HEK293 (cell line): ENCODE results near the gene TRAF4.

ENCODE experiments used
- CTCF ChIP-seq: fragments of 450-650 bp; formaldehyde crosslinking; IDR thresholded peaks from 2 replicates; pipeline ENCODE4 v1.5.1; 2016; ENCODE audit warnings: missing biosample characterization, missing genetic modification characterization
- GLI2 ChIP-seq: fragments of 450-650 bp; formaldehyde crosslinking; IDR thresholded peaks from 2 replicates; pipeline ENCODE4; 2017; ENCODE audit warnings: missing biosample characterization, missing genetic modification characterization, low read depth, borderline replicate concordance
- PRDM1 ChIP-seq: fragments of 450-650 bp; formaldehyde crosslinking; IDR thresholded peaks from 2 replicates; pipeline ENCODE4; 2016; ENCODE audit warnings: missing biosample characterization, missing genetic modification characterization
- PRDM10 ChIP-seq: fragments of 450-650 bp; formaldehyde crosslinking; IDR thresholded peaks from 2 replicates; pipeline ENCODE4 v1.5.1; 2016; ENCODE audit warnings: missing biosample characterization, missing genetic modification characterization
- PRDM4 ChIP-seq: fragments of 450-650 bp; formaldehyde crosslinking; IDR thresholded peaks from 2 replicates; pipeline ENCODE4 v1.5.1; 2017; ENCODE audit warnings: missing biosample characterization, missing genetic modification characterization
- SCRT1 ChIP-seq: fragments of 450-650 bp; formaldehyde crosslinking; IDR thresholded peaks from 2 replicates; pipeline ENCODE4 v1.5.1; 2016; ENCODE audit warnings: missing biosample characterization, missing genetic modification characterization, borderline replicate concordance
- SCRT2 ChIP-seq: fragments of 450-650 bp; formaldehyde crosslinking; IDR thresholded peaks from 2 replicates; pipeline ENCODE4 v1.5.1; 2016; ENCODE audit warnings: missing biosample characterization, missing genetic modification characterization
- SP2 ChIP-seq: fragments of 450-650 bp; formaldehyde crosslinking; IDR thresholded peaks from 2 replicates; pipeline ENCODE4 v1.5.1; 2016; ENCODE audit warnings: missing biosample characterization, missing genetic modification characterization
- SP3 ChIP-seq: fragments of 450-650 bp; formaldehyde crosslinking; IDR thresholded peaks from 2 replicates; pipeline ENCODE4 v1.5.1; 2016; ENCODE audit warnings: missing biosample characterization, missing genetic modification characterization
- YY1 ChIP-seq: fragments of 450-650 bp; formaldehyde crosslinking; IDR thresholded peaks from 2 replicates; pipeline ENCODE4 v1.5.1; 2018; ENCODE audit warnings: missing biosample characterization, missing genetic modification characterization
- ZBTB44 ChIP-seq: fragments of 450-650 bp; IDR thresholded peaks from 2 replicates; pipeline ENCODE4 v1.5.1; 2018; ENCODE audit warnings: missing biosample characterization, mild to moderate bottlenecking, missing genetic modification characterization
- ZBTB8A ChIP-seq: fragments of 450-650 bp; formaldehyde crosslinking; IDR thresholded peaks from 2 replicates; pipeline ENCODE4 v1.5.1; 2016; ENCODE audit warnings: missing biosample characterization, missing genetic modification characterization
- ZEB2 ChIP-seq: fragments of 450-650 bp; formaldehyde crosslinking; IDR thresholded peaks from 2 replicates; pipeline ENCODE4 v1.5.1; 2016; ENCODE audit warnings: missing biosample characterization, missing genetic modification characterization
- ZNF169 ChIP-seq: fragments of 450-650 bp; formaldehyde crosslinking; IDR thresholded peaks from 2 replicates; pipeline ENCODE4 v1.5.1; 2016; ENCODE audit warnings: missing biosample characterization, missing genetic modification characterization
- ZNF19 ChIP-seq: fragments of 450-650 bp; formaldehyde crosslinking; IDR thresholded peaks from 2 replicates; pipeline ENCODE4; 2016; ENCODE audit warnings: missing biosample characterization, missing genetic modification characterization, low read depth
- ZNF202 ChIP-seq: fragments of 450-650 bp; formaldehyde crosslinking; IDR thresholded peaks from 2 replicates; pipeline ENCODE4 v1.5.1; 2016; ENCODE audit warnings: missing biosample characterization, missing genetic modification characterization, borderline replicate concordance
- ZNF214 ChIP-seq: fragments of 450-650 bp; formaldehyde crosslinking; IDR thresholded peaks from 2 replicates; pipeline ENCODE4 v1.5.1; 2017; ENCODE audit warnings: missing biosample characterization, mild to moderate bottlenecking, missing genetic modification characterization, borderline replicate concordance
- ZNF23 ChIP-seq: fragments of 450-650 bp; formaldehyde crosslinking; IDR thresholded peaks from 2 replicates; pipeline ENCODE4 v1.5.1; 2016; ENCODE audit warnings: missing biosample characterization, missing genetic modification characterization, borderline replicate concordance
- ZNF239 ChIP-seq: fragments of 450-650 bp; formaldehyde crosslinking; IDR thresholded peaks from 2 replicates; pipeline ENCODE4 v1.5.1; 2016; ENCODE audit warnings: missing biosample characterization, missing genetic modification characterization
- ZNF510 ChIP-seq: fragments of 450-650 bp; formaldehyde crosslinking; IDR thresholded peaks from 2 replicates; pipeline ENCODE4 v1.5.1; 2018; ENCODE audit warnings: mild to moderate bottlenecking, missing genetic modification characterization, missing biosample characterization; ENCODE audit not compliant: insufficient replicate concordance
- ZNF571 ChIP-seq: fragments of 450-650 bp; formaldehyde crosslinking; IDR thresholded peaks from 2 replicates; pipeline ENCODE4 v1.5.0; 2017; ENCODE audit warnings: missing biosample characterization, missing genetic modification characterization
- ZNF610 ChIP-seq: fragments of 450-650 bp; formaldehyde crosslinking; IDR thresholded peaks from 2 replicates; pipeline ENCODE4 v1.5.1; 2016; ENCODE audit warnings: missing biosample characterization, missing genetic modification characterization, borderline replicate concordance
- ZNF623 ChIP-seq: fragments of 450-650 bp; formaldehyde crosslinking; IDR thresholded peaks from 2 replicates; pipeline ENCODE4 v1.5.1; 2016; ENCODE audit warnings: missing biosample characterization, missing genetic modification characterization
- ZNF654 ChIP-seq: fragments of 450-650 bp; formaldehyde crosslinking; IDR thresholded peaks from 2 replicates; pipeline ENCODE4 v1.5.1; 2016; ENCODE audit warnings: low read depth, missing biosample characterization, missing genetic modification characterization
- ZNF76 ChIP-seq: fragments of 450-650 bp; formaldehyde crosslinking; IDR thresholded peaks from 2 replicates; pipeline ENCODE4; 2016; ENCODE audit warnings: low read depth, missing biosample characterization, missing genetic modification characterization, borderline replicate concordance
- ZNF777 ChIP-seq: fragments of 450-650 bp; formaldehyde crosslinking; IDR thresholded peaks from 2 replicates; pipeline ENCODE4 v1.5.1; 2017; ENCODE audit warnings: missing biosample characterization, missing genetic modification characterization, borderline replicate concordance
- ZSCAN5A ChIP-seq: fragments of 450-650 bp; formaldehyde crosslinking; IDR thresholded peaks from 2 replicates; pipeline ENCODE4 v1.5.1; 2016; ENCODE audit warnings: missing biosample characterization, missing genetic modification characterization
- TF ChIP-seq, protein P1 (sequence below): fragments of 450-650 bp; formaldehyde crosslinking; IDR thresholded peaks from 2 replicates; pipeline ENCODE4 v1.5.0; 2017; ENCODE audit warnings: missing biosample characterization, missing genetic modification characterization, borderline replicate concordance

Gene TRAF4

DNA sequence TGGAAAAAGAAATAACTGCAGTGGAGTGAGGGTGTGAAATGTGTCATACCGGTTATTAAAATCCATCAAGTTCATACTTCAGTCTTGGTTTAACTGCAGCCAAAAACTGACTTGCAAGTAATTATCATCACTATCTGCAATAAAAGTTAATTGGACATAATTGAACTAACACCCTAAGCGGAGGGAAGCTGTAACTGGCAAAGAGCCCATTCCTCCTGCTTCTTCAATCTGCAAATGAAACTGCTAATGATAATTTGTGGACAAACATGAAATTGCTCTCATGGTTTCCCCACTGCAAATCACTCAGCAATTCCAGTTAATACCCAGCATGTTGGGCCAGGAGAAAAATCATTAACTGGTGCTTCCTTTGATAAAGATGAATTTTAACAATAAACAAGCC, 52.3 kb downstream of the TRAF4 start (continued):
- no peak for TF ChIP-seq ZNF23 (tag by site-specific recombination)
- TF ChIP-seq, protein P1, sequence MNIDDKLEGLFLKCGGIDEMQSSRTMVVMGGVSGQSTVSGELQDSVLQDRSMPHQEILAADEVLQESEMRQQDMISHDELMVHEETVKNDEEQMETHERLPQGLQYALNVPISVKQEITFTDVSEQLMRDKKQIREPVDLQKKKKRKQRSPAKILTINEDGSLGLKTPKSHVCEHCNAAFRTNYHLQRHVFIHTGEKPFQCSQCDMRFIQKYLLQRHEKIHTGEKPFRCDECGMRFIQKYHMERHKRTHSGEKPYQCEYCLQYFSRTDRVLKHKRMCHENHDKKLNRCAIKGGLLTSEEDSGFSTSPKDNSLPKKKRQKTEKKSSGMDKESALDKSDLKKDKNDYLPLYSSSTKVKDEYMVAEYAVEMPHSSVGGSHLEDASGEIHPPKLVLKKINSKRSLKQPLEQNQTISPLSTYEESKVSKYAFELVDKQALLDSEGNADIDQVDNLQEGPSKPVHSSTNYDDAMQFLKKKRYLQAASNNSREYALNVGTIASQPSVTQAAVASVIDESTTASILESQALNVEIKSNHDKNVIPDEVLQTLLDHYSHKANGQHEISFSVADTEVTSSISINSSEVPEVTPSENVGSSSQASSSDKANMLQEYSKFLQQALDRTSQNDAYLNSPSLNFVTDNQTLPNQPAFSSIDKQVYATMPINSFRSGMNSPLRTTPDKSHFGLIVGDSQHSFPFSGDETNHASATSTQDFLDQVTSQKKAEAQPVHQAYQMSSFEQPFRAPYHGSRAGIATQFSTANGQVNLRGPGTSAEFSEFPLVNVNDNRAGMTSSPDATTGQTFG: no peak
- TF ChIP-seq ZNF214: no peak
- TF ChIP-seq ZBTB44 (tag by site-specific recombination): peak; percentile 75; the same call in 1 of the 2 replicates
- TF ChIP-seq PRDM10 (tag by site-specific recombination): no peak
- TF ChIP-seq YY1 (tag by site-specific recombination): no peak
- no peak for TF ChIP-seq ZSCAN5A (tag by site-specific recombination)
- TF ChIP-seq ZNF169 (tag by site-specific recombination): no peak
- TF ChIP-seq SP2 (tag by site-specific recombination): no peak
- TF ChIP-seq ZNF239 (tag by site-specific recombination): no peak
- no peak for TF ChIP-seq CTCF (tag by site-specific recombination)
- TF ChIP-seq SP3 (tag by site-specific recombination): no peak
- TF ChIP-seq ZNF76 (tag by site-specific recombination): no peak
- no peak for TF ChIP-seq ZNF202 (tag by site-specific recombination)
- no peak for TF ChIP-seq ZNF654 (tag by site-specific recombination)
- no peak for TF ChIP-seq ZEB2 (tag by site-specific recombination)
- TF ChIP-seq ZNF623 (tag by site-specific recombination): no peak
- no peak for TF ChIP-seq SCRT1
- TF ChIP-seq ZNF510: no peak
- no peak for TF ChIP-seq ZNF571 (tag by site-specific recombination)
- no peak for TF ChIP-seq ZNF19 (tag by site-specific recombination)
- no peak for TF ChIP-seq ZNF610 (tag by site-specific recombination)
- TF ChIP-seq SCRT2 (tag by site-specific recombination): no peak
- TF ChIP-seq PRDM4 (tag by site-specific recombination): peak; percentile 55
- no peak; the same call in 1 of the 2 replicates for TF ChIP-seq GLI2
- TF ChIP-seq ZBTB8A: no peak
- TF ChIP-seq PRDM1 (tag by site-specific recombination): no peak
- no peak for TF ChIP-seq ZNF777
